CD4-positive, alpha-beta T cell treated with Interleukin-15 for 4 hours (primary cell): Measurements from ENCODE around the gene SHBG.
"Not testable (repeated sequence)": the region's sequence is repeated elsewhere in the genome, so short reads cannot be mapped to it uniquely, and the experiment has no call there.

Experiments used
- DNase-seq: peaks from one replicate; pipeline ENCODE4 v3.0.0-alpha.2; 2020; ENCODE audit warnings: low spot score

Gene SHBG

DNA sequence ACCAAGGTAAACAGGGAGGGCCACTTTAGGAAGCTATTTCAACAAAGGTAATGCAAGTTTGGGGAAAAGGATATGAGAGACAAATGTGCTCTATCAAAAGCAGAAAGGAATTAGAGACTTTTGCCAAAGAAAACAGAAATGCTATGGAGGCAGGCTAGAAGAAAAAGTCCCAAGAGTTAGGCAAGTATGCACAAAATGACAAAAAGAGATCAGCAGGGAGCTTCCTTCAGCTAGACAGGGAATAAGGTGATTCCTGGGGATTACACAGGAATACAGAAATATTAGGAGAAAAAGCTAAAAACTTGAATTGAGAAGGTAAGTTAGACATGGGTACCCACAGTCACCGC is 17.7 kb upstream of the SHBG start:
- DNase-seq: no peak

DNA sequence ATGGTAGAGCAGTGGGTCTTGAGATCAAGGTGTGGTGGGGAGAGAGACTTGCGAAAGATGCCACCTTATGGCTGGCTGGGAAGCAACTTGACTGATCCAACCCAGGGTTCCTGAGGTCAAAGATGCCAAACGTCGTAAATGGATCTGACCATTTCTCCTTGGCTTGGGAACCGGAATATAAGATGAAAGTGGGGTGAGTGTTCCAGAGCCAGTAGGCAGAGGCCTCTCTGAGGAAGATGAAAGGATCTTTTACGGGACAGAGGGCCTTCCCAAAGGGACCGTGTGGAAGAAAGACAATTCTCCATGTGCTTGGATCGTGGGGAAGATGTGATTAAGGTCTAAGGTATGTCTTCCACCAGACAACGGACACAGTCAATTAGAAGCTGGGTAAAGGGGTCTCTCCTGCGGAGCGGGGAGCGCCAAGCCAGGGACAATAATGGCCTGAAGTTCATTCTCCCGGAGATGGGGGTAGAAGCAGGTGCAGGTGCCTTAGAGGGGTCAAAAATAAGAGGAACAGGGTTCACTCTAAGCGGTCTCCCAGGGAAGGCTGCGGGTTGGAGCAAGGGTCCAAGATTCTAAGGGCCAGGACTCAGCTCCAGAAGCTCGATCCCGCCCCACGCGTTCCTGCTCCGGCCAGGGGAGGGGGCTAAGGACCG is 16.0 kb upstream of the SHBG start:
- no peak for DNase-seq

DNA sequence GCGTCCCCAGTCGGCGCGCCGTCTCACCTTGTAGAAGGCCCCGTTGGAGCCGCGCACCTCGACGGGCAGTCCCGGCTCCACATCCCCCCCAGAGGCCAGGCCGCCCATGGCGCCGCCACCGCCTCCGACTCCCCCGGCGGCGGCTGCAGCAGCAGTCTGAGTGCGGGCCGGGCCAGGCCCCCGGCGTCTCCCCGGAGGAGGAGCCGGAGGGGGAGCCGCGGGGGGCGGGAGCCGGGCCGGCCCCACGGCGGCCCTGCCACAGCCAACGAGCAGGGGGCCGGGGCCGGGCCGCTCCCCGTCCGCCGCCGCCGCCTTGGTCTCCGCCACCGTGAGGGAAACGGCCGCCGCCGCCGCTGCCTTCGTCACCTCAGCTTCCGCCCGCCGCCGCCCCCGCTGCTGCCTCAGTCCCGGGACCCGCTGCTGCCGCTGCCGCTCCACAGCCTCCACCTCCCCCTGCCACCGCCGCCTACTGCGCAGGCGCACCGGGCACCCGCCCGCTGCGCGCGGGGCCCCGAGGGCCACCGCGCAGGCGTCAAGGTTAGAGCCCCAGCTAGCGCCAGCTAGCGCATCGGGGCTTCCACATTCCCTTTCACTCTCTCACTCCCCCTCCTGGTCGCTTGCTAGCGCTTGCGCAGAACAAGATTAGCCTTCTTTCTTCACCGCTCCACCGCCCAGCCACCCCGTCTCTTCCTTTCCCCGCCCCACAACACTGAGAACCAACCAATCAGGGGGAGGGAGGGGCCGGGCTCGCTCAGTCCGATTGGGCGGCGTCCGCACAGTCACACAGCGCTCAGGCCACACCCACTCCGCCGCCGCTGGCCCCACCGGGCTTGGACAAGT is 15.3 kb upstream of the SHBG start, which contains the start of gene FXR2:
Gene FXR2 (minus strand): TSS at position 473 of the 840 bp plus-strand sequence. CDS start 365 bp downstream, at position 108.
- peak; percentile 100 for DNase-seq

GRCh38 chr17:7615265-7615747 is 14.6 kb upstream of the SHBG start:
- no peak for DNase-seq

GRCh38 chr17:7618608-7619007 is 11.3 kb upstream of the SHBG start:
- DNase-seq: no peak

DNA sequence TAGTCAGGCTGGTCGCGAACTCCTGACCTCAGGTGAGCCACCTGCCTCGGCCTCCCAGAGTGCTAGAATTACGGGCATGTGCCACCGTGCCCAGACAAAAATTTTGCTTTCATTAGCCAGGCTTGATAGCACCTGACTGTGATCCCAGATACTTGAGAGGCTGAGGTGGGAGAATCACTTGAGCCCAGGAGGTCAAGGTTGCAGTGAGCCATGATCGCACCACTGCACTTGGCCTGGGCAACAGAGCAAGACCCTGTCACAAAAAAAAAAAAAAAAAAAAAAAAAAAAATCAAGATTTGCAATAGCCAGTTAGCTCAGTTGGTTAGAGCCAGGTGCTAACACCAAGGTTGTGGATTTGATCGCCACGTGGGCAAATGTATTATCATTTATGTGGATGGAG is 9.1 kb upstream of the SHBG start:
- no peak for DNase-seq

DNA sequence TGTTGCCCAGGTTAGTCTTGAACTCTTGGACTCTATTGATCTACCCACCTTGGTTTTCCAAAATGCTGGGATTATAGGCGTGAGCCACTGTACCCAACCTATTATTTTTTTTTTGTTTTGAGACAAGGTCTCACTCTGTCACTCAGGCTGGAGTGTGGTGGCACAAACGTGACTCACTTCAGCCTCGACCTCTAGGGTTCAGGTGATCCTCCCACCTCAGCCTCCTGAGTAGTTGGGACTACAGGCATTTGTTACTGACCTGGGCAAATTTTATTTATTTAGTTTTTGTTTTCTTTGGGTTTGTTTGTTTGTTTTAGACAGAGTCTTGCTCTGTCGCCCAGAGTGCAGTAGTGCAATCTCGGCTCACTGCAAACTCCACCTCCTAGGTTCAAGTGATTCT is 6.3 kb upstream of the SHBG start:
- no peak for DNase-seq

DNA sequence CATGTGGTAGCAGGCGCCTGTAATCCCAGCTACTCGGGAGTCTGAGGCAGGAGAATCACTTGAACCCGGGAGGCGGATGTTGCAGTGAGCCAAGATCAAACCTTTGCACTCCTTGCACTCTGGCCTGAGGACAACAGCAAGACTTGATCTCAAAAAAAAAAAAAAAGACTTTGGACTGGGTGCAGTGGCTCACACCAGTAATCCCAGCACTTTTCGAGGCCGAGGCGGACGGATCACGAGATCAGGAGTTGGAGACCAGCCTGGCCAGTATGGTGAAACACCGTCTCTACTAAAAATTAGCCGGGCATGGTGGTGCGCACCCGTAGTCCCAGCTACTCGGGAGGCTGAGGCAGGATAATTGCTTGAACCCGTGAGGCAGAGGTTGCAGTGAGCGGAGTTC is 4.2 kb upstream of the SHBG start:
- not testable (repeated sequence) for DNase-seq

- no peak for DNase-seq
These were observed 3.6 kb upstream of the SHBG start for GRCh38 chr17:7626307-7626706.

DNA sequence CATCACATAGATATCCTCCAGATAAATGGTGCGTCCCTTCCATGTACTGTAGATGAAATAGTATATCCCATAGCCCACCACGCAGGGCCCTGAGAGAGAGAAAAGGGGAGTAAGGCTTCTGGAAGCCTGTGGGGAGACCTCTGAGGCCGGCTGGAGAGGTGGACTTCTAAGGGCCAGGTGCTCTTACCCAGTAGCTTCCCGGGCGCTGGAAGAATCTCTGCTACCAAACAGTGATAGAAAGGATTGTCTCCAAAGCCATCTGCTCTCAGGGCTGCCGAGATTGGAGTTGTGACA is 3.0 kb upstream of the SHBG start:
- DNase-seq: no peak

- DNase-seq: peak; percentile 85
These were observed 2.4 kb upstream of the SHBG start, which contains the start of gene SAT2 for GRCh38 chr17:7627250-7628121. Gene SAT2, minus strand, starts transcription at chr17:7627821. Its CDS starts 186 bp downstream, at chr17:7627635.

DNA sequence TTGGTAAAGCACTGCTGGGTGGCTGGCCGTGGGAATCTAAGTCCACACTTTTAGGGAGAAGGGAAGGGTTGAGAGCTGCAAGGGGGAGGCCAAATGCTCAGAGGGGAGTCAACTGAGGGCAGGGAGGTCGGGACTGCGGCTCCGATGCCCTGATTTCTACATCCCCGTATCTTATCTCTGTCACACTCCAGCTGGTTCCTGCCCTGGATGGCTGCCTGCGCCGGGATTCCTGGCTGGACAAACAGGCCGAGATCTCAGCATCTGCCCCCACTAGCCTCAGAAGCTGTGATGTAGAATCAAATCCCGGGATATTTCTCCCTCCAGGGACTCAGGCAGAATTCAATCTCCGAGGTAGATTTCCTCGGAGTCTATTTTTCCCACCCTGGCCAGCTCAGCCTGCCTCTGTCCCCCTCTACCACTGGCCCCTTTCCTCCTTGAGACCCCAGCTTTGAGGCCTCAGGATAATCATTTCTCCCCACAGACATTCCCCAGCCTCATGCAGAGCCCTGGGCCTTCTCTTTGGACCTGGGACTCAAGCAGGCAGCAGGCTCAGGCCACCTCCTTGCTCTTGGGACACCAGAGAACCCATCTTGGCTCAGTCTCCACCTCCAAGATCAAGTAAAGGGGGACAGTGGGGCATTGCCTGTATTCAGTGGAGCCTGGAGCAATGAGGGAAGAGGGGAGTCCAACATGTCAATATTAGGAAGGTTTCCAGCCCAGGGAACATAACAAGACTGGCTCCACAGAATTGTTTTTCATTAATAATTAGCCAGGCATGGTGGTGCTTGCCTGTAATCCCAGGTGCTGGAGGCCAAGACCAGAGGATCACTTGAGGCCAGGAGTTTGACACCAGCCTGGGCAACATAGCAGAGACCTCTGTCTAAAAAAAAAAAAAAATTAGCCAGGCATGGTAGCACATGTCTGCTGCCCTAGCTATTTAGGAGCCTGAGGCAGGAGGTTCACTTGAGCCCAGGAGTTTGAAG is 1.8 kb downstream of the SHBG start:
- DNase-seq: no peak

GRCh38 chr17:7632492-7632894 is 2.6 kb downstream of the SHBG start:
- DNase-seq: peak; percentile 44

DNA sequence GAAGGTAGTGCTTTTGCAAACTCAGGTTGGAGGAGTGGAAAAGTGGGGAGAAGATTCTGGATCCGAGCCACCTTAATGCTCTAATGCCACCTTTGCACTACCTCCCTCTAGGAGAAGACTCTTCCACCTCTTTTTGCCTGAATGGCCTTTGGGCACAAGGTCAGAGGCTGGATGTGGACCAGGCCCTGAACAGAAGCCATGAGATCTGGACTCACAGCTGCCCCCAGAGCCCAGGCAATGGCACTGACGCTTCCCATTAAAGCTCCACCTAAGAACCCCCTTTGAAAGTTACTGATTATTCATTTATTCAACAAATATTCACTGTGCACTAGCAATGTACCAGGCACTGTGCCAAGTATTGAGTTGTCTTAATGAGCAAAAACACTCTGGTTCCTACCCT is 3.2 kb downstream of the SHBG start:
- no peak for DNase-seq

- DNase-seq: no peak
These were observed 4.4 kb downstream of the SHBG start for GRCh38 chr17:7634384-7634783.

- no peak for DNase-seq
These were observed 6.2 kb downstream of the SHBG start for GRCh38 chr17:7636163-7636562.

- no peak for DNase-seq
These were observed 10.8 kb downstream of the SHBG start for GRCh38 chr17:7640783-7641182.

DNA sequence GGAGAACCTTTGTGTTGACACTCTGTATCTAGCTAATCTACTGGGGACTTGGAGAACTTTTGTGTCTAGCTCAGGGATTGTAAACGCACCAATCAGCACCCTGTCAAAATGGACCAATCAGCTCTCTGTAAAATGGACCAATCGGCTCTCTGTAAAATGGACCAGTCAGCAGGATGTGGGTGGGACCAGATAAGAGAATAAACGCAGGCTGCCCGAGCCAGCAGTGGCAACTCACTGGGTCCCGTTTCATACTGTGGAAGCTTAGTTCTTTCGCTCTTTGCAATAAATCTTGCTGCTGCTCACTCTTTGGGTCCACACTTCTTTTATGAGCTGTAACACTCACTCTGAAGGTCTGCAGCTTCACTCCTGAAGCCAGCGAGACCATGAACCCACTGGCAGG is 11.7 kb downstream of the SHBG start:
- DNase-seq: not testable (repeated sequence)

- DNase-seq: no peak
These were observed 14.8 kb downstream of the SHBG start for GRCh38 chr17:7644775-7645174.

GRCh38 chr17:7646457-7646856 is 16.5 kb downstream of the SHBG start:
- DNase-seq: no peak

DNA sequence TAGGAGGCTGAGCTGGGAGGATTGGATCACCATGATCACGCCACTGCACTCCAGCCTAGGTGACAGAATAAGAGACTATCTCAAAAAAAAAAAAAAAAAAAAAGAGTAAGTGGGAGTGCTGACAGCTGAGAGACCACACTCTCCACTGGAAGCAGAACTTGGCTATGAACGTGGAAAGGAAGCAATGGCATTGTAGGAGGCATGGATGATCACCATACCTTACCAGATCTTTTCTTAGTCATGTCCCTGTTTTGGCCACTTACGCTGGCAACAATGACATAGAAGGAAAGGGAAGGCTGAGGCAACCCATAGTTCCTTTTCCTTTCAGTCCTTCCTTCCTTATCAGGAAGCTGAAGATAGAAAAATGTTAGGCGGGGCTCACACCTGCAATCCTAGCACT is 17.1 kb downstream of the SHBG start:
- DNase-seq: no peak
